DMS114 treated with DMSO at 0.1 percent for 48 hours (cell line): ENCODE measurements around the gene TNFRSF8.
"Not testable (repeated sequence)": the region's sequence is repeated elsewhere in the genome, so short reads cannot be mapped to it uniquely, and the experiment has no call there.

Experiments used
- DNase-seq: peaks from one replicate; lab custom pipeline; 2025; ENCODE audit not compliant: unreplicated experiment; lab: John Stamatoyannopoulos, UW

The TNFRSF8 gene

DNA sequence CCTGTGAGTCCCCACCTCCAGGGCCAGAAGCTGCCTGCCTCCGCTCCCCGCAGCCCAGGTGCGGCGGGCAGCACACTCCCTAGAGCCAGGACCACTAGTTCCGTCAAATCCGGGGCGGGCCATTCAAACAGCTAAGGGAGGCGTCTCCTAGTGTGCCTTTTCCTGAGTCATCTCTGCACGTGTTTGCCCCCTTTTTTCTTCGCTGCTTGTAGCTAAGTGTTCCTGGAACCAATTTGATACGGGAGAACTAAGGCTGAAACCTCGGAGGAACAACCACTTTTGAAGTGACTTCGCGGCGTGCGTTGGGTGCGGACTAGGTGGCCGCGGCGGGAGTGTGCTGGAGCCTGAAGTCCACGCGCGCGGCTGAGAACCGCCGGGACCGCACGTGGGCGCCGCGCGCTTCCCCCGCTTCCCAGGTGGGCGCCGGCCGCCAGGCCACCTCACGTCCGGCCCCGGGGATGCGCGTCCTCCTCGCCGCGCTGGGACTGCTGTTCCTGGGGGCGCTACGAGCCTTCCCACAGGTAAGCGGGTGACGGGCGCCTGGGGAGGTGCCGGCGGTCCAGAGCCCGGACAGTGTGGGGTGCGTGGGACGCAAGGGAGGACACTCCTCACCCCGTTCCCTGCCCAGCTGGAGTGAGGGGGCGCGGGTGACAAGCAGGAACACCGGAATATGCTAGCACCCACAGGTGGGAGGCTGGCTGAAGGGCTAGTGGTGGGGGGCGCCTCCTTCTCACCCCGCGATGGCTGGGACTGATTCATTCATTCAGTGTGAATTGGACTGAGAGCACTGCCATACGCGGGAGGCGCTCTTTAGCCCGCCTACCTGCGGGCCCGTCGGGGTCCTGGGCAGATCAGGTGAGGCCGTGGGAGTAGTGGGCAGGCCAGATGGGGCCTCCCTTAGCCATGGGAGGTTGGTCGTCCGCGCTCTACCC is at the start of gene TNFRSF8:
TNFRSF8 (plus strand) TSS at position 163 of the 932 bp plus-strand sequence; CDS start at position 459, 296 bp downstream.
- no peak for DNase-seq

DNA sequence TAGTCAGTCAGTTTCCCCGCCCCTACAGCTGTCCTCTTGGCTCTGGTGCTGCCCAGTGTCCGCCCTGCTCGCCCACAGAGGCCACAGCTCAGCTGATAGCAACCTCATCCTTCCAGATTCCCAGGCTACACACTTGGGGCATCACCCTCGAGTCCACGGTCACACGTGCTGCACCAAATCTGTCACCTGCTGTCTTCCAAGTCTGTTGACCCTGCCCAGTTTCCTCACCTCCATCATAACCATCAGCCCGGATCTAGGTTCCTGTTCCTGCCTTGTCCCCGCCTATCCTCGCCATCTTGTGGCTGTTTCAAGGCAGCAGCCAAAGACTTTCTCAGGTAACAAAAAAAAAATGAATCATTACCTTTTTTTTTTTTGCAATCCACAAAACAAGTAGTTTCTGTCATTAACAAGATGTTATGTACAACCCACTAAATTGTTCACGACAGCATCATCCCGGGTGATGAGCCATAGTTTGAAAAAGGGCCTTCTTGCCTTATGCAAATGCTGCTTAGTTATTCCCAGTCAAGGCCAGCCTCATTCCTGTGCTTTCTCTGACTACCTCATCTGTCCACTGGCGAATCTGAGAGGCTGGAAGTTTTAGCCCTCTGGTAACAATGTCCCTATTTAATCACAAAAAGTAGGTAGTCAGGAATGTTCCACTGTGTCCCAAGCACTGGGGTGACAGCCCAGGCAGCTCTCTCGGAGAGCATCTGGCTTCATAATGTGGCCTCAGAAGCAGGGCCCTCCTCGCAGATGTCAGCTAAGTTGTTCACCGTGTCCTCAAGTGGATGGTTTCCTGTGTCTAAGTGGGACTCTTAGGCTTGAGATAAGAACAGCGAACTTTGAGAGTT is 48.7 kb upstream of the TNFRSF8 start:
- no peak for DNase-seq

DNA sequence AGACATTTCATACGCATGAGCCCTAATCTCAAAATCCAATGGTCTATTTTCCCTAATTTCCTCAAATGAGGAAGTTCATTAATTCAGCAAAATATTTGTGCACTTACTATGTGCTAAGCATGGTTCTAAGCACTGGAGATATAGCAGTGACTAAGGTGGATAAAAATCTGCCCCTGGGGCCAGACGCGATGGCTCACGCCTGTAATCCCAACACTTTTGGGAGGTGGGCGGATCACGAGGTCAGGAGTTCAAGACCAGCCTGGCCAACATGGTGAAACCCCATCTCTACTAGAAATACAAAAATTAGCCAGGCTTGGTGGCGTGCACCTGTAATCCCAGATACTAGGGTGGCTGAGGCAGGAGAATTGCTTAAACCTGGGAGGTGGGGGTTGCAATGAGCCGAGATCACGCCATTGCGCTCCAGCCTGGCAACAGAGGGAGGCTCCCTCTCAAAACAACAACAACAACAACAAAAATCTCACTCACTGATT is 48.1 kb upstream of the TNFRSF8 start:
- no peak for DNase-seq

DNA sequence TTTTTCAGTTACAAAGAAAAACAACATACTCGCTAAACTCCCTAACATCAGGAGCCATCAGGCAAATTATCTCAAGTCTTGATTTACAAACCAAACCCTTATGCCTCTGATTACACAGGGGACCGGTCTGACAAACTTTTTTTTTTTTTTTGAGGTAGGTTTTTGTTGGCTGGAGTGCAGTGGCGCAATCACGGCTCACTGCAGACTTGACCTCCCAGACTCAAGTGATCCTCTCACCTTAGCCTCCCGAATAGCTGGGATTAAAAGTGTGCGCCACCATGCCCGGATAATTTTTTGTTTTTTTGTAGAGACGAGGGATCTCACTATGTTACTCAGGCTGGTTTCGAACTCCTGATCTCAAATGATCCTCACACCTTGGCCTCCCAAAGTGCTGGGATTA is 47.6 kb upstream of the TNFRSF8 start:
- no peak for DNase-seq

DNA sequence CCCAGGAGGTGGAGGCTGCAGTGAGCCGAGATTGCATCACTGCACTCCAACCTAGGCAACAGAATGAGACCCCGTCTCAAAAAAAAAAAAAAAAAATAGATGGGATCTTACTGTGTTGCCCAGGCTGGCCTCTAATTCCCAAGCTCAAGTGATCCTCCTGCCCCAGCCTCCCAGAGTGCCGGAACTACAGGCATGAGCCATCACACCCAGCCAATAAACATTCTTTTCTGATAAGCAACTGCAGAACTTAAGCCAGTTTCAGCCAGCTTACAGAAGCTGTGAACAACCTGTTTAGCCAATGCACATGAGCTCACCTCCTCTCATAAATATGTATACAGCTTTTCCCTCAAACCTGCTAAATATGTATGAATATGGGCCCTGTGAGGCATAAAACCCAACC is 46.9 kb upstream of the TNFRSF8 start:
- DNase-seq: no peak

DNA sequence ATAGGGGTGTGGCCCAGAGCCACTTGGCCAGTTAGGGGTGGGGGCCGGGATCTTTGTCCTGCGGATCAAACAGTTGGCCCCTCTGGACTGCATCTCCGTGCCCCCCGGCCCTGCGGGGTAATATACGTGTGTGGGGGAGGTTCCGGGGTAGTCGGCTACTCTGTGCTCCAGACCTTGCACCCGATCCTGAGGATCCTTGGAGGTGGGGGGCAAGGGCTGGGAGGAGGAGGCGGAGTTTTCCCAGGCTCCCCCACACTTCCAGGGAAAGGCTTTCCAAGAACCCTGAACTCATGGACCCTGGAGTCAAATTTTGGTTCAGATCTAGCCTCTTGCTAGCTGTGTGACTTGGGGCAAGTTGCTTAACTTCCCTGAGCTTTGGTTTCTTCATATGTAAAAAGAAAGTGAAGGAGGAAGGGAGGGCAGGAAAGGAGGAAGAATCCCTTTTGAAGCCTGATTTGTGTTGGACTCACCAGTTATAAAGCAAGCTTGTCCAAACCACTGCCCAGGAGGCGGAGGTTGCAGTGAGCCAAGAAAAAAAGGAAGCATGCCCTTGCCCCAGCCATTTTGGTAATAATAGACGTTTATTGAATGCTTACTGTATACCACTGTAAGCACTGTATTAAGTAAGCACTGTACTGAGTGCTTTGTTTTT is 43.1 kb upstream of the TNFRSF8 start:
- DNase-seq: no peak

DNA sequence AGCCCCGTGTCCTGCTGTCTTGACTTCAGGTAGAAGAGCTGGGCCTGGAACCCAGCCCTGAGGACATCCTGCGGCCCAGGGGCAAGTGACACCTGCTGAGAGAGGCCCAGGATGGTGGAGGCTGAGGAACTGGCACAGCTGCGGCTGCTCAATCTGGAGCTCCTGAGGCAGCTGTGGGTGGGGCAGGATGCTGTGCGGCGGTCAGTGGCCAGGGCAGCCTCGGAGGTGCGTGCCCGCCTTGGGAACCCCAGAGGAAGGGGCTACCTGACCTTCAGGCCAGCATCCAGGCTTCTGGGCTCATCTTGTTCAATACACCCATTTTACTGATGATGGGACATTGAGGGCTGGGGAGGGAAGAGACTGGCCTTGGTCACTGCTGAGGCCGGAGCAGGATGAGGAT is 41.5 kb upstream of the TNFRSF8 start:
- DNase-seq: no peak

DNA sequence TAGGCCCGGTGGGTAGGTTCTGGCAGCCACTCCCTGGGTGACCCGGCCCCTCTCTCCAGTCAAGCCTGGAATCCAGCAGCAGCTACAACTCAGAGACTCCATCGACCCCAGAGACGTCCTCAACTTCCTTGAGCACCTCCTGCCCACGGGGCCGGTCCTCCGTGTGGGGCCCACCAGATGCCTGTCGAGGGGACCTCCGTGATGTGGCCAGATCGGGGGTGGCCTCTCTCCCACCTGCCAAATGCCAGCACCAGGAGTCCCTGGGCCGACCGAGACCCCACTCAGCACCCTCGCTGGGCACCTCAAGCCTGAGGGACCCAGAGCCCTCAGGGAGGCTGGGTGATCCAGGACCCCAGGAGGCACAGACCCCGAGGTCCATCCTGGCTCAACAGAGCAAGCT is 41.1 kb upstream of the TNFRSF8 start:
- DNase-seq: no peak

DNA sequence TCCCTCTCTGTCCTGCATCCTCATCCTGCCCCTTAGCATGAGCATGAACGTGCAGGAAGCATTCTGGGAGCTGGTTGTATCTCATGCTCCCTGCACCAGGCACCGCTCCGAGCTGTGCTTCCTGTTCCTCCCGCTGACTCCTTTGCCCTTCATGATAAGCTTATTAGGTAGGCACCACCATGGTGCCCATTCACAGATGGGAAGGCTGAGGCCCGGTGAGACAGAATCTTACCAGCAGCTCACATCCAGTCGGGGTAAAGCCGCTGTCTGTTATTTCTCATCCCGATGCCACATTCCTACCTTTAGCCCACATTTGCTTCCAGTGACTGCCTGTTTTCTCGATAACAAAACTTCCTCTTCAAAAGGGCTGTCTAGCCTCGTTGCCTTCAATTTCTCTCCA is 36.5 kb upstream of the TNFRSF8 start:
- no peak for DNase-seq

DNA sequence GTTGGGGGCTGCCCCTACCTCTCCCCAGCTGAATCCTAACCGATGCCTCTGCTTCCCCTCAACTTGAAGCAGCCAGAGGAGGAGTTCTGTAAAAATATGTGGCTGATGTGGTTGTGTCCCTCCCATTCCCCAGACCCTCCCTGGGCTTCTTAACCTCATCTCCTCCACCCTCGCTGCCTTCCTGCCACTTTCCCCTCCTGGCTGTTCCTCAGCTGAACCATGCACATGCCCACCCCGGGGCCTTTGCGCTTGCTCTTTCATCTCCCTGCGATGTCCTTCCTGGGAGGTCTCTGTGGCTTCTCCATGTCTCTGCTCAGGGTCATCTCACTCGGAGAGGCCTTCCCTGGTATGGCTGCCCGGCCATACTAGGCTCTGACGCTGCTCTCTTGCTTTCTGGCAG is 34.9 kb upstream of the TNFRSF8 start:
- no peak for DNase-seq

DNA sequence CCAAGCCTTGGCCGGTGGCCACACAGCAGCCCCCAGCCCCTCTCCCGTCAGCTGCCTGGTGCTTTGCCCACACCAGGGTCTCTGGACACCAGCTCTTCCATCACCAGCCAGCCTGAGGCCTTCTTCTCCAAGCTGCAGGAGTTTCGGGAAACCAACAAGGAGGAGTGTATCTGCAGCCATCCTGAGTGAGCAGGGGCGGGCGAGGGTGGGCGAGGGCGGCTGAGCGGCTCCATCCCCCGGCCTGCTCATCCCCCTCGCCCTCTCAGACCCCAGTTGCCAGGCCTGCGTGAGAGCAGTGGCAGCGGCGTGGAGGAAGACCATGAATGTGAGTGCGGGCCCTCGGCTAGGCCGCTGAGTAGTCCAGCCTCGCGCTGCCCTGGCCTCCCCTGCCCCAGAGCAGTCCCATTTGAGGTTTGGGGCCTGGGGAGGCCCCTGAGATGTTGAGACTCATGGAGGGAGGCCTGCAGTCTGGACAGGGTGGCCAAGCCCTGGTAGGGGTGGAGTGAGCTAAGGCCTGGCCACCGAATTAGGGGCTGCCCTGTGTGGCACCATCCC is 34.1 kb upstream of the TNFRSF8 start:
- no peak for DNase-seq

DNA sequence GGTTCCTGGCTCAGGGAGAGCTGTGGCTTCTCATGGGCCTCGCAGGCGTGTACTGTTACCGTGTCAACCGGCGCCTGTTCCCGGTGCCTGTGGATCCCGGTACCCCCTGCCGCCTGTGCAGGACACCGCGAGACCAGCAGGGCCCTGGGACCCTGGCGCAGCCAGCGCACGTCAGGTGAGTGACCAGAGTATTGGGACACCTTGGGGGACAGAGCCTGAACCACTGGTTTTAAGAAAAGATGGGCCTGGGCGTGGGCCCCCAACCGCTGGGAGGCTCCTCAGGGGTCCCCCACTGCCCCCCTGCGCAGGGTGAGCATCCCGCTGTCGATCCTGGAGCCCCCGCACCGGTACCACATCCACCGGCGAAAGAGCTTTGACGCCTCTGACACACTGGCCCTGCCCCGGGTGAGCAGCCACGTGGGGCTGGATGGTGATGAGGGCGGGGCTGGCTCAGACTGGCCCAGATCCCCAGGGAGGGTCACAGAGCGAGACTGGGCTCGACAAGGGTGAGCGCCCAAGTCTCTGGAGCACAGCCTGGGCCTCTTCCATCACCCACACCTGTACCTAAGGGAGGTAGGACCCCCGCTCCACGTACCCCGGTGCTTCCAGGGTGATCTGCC is 33.3 kb upstream of the TNFRSF8 start:
- no peak for DNase-seq

DNA sequence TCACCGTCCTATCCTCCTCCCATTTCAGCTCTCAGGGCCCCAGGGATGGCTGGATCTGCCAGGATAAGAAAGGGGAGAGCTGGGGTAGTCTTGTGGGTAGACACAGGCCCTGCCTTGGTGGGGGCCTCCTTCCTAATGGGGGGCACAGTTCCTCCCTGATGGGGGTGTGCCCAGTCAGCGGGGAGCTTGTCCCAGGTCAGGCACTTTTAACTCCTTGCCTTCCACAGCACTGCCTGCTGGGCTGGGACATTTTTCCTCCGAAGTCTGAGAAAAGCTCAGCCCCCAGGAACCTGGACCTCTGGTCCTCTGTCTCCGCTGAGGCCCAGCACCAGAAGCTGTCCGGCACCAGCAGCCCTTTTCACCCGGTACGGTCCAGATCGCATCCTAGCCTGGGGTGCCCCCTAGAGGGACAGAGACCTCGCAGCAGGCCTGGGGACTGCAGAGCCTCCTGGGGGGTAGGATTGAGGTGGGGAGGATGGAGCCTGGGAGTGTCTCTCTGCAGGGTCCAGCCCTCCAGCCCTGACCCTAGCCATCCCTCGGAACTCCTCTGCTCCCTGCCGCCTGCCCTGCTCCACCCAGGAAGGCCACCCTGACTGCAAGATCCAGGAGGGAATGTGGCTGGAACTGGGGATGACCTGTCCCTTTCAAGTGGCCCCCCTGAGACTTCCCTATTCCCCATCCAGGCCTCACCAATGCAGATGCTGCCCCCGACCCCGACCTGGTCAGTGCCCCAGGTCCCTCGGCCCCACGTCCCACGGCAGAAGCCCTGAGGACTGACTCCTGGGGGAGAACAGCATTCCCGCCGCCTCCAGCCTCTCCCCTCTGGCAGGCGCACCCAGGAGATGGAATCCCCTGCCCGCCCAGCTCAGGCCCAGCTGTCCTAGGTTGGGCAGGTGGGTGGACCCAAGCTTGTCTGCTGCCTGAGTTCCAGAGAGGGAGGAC is 31.8 kb upstream of the TNFRSF8 start:
- DNase-seq: no peak

DNA sequence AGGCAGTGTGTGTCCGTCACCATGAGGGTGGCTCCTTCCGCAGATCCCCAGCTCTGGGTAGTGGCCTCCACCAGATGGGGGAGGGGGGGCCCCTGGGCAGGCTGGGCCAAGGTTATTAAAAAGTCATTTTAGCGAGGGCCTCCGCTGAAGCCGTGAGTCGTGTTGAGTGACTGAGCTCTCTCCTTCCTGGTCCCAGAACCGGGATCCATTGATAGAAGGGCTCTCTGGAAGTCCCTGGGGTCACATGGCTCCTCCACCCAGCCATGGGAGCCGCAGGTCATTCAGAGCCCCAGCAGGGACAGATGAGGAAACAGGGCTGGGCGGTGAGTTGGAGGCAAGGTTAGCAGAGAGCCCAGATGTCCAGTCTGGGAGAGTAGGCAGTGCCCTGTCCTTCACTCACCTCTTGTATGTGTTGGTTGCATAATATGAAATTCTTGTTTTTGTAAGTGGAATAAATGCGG is 30.9 kb upstream of the TNFRSF8 start:
- DNase-seq: no peak

DNA sequence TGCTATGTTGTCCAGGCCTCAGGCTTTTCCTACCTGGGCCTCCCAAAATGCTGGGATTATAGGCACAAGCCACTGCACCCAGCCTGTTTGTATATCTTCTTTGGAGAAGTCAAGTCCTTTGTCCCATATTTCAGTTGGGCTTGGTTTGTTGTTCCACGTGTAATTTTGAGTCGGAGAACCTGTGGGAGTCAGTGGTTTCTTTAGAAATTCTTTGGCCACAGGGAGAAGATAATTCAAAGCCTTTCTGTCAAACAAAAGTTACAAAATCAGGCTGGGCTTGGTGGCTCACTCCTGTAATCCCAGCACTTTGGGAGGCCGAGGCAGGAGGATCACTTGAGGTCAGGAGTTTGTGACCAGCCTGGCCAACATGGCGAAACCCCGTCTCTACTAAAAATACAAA is 29.7 kb upstream of the TNFRSF8 start:
- DNase-seq: not testable (repeated sequence)

DNA sequence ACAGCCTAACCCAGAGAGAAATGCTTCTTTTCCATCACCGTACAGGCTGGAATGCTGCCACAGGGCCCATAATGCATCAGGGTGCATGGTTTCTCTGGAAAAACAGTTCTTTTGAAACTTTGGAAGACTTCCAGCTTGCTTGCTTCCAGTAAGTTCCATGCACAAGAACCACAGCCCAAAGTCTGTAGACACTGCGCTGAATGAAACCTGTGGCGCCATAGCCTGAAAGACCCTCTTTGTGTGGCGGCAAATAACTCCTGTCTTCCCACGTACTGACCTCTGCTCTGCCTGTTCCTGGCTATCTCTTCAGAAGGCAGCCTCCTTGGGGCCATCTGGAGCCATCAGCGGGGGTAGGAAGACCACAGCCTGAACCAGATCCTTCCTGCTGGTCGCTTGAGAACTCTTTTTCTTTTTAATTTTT is 28.7 kb upstream of the TNFRSF8 start:
- DNase-seq: no peak

DNA sequence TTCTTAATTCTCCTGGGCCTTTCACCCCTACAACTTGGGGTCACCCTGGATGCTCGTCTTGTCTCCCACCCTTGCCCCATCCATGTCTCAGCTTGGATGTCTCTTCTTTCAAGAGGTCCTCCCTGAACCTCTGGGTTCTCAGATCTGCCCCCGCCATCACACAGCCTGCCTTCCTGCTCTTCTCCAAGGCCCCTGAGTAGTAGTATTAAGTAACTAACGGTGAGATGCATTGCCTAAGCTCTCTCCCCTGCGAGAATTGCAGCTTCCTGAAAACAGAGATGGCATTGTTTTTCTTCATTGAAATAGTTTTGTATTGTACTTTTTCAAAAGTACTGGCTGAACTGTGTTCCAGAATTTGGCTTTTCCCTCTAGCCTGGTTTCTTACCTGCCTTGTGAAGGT is 27.8 kb upstream of the TNFRSF8 start:
- DNase-seq: no peak

DNA sequence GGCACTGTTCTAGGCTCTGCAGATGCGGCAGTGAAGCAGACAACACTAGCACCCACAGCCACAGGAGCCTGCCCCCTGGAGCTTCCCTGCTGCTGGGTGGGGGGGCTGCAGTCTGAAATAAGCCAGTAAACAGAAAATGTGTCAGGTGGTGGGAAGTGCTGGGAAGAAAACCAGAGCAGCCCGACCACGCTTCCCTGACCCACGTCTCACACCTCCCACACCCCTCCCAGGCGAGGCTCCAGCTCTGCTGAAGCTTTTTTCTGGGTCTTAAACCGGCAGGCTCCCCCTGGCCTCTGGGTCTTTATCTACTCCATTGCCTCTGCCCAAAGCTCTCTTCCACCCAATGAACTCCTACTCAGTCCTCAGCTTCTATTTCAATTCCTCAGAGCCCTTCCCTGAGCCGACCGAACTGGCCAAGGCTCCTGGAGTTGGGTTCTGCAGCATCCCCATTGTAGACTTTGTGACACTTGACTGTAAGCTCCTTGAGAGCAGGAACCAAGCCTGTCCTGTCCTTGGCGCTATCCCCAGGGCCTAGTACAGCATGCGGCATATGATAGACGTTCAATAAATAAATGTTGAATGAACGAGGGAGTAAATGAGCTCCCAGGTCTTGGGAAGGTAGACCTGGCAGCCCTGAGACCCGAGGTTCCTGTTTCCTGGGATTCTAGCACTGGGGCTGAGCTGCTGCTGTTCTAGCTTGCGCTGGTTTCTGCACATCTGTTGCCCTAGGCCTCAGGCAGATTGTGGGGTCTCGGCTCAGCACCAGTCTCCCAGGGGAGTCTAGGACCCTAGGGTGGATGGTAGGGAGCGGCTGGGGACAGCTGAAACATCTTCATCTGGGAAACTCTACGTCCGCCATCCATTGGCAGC is 25.4 kb upstream of the TNFRSF8 start:
- no peak for DNase-seq
